T47D (cell line): ENCODE data around the gene ARID4B.

Source experiments
- DNase-seq, 2 experiments: peaks; one replicate each; pipeline versions ENCODE4 v3.0.0 to v3.0.0-alpha.2; 2011 to 2012; ENCODE audit warnings: low read depth in 1 of 2, low spot score in 1 of 2
- JUND ChIP-seq: IDR thresholded peaks from 2 replicates; pipeline ENCODE4 v1.6.1; 2012; ENCODE audit warnings: low read depth
- in situ Hi-C: cut with HindIII; loops from 2 replicates; pipeline ENCODE4 v1.10.0; 2016; ENCODE audit warnings: low sequenced_read_pairs, low pct_unique_long_range_greater_than_20kb

ARID4B gene

DNA sequence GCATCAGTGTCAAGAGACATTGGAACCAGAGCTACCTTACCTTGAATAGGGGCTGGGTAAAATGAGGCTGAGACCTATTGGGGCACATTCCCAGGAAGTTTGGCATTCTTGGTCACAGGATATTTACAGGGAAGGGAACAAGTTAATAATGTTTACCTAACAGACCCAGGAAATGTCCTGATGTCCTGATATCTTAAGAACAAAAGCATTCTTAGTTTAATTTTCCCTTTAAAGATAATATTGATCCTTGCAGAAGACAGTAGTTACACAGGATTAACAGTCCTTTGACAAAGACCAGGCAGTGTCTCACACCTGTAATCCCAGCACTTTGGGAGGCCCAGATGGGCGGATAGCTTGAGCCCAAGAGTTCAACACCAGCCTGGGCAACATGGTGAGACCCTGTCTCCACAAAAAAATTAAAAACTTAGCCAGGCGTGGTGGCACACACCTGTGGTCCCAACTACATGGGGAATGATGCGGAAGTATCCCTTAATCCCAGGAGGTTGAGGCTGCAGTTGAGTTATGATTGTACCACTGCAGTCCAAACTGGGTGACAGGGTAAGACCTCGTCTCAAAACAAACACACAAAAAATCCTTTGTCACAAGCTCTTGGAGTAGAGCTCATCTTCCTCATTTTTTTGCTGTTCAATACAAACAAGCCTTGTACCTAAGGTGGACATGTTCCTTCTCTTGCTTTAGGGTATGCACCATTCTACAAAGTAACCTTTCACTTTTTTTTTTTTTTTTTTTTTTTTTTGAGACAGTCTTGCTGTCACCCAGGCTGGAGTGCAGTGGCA, 198.0 kb downstream of the ARID4B start:
- TF ChIP-seq JUND: no peak
- in situ Hi-C loops: no loop called here
- DNase-seq: peak in 1 of 2 experiments; percentile 41

DNA sequence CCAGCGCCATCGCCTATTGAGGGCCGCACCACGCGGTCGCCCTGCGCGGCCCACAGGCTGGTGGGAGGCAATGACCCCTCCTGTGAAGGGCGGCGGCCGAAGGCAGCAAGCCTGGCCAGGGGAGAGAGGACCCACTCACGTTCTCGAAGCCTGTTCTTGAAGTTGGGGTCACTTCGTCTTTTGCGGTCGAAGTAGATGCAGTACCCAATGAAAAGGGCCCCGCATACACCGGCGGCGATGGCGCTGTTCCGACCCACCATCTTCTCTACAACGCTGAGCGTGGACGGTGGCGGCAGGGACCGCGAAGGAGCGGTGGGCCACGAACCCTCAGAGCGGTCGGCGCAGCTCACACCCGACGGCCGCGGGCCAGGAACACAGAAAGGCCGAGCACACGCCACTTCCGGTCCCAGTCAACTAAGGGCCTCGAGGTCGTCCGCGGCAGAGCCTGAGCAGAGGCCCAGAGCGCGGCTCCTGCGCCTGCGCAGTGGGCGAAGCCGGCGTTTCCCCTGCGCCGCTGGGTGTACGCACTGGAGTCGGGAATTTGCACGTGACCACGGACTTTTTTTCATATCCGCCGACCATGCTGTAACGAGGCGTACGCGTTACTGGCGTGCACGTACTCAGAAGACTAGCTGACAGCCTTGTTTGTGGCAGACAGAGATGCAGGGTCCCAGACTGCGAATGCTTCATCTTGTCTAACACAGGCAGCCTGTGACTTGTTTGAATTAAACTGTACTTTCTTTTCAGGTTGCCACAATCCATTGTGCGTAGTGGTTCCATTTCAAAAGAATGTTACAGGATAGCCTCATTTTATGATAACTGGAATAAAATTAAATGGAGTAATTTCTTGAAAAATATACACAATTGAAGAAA, 199.3 kb downstream of the ARID4B start, which contains the start of gene TOMM20:
TSS of gene TOMM20 (minus strand) at position 382 of the 873 bp plus-strand sequence. CDS start at position 260, 122 bp downstream.
- peak; percentile 97 to 99 for DNase-seq
- in situ Hi-C loops: no loop called here
- TF ChIP-seq JUND: no peak

DNA sequence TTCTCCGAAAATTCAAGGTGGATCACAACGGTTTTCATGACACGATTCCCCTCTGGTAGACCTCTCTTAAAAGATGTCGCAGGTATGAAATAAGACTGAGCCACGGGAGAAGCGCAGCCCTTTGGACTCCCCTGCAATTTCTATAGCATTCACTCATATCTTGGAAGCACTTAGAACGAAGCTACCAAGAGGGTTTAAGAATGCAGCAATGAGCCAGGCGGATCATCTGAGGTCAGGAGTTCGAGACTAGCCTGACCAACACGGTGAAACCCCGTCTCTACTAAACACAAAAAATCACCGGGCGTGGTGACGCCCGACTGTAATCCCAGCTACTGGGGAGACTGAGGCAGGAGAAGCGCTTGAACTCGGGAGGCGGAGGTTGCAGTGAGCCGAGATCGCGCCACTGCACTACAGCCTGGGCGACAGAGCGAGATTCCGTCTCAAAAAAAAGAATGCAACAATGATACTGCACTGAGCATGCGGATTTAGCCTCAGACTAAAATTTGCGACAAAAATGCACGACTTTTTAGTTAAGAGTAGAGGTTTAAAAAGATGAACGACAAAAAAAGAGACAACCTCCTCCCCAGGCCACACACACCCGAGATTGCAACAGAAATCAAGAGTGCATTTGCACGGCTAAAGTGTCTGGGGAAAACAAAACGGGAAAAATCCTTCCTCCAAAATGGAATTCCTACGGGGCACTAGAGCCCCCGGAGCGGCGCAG, 200.1 kb downstream of the ARID4B start:
- DNase-seq: no peak
- in situ Hi-C loops: no loop called here

DNA sequence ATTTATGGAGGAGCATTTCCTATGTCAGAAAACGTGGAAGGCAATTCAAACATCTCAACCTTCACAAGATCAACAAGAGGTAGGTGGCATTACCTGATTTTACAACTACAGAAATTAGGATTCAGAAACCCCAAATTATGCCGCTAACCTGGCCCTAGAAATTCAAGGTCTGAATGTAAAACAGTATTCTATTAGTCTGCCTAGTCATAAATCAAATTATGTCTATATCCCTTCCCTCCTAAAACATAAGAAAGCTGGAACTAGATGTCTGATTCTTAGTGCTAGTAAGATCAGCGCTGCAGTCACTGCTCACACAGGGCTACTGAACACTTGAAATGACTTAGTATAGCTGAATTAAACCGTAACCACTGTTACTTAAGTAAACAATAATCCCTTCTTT, 200.8 kb downstream of the ARID4B start:
- DNase-seq: no peak
- in situ Hi-C loops: no loop called here
- TF ChIP-seq JUND: no peak

More for the DNA sequence above, 200.1 kb downstream of the ARID4B start:
- TF ChIP-seq JUND: no peak

DNA sequence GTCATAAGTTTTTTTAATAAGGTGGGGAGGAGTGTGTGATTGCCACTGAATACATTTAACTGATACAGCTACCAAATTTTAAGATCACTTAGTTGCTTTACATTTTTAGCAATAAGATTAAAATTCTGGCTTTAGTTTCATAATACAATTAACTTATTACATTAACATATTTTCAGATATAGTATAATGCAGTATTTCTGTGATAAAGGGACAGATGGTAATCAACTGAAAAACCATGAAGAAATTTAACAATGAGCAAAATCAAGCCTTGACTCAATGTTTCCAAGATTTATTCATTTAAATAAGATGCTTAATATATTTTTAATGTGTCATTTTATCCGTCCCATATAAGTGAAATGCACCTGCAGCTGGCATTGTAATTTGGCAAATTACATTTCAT, 203.3 kb downstream of the ARID4B start:
- no peak for TF ChIP-seq JUND
- in situ Hi-C loops: no loop called here
- no peak for DNase-seq

DNA sequence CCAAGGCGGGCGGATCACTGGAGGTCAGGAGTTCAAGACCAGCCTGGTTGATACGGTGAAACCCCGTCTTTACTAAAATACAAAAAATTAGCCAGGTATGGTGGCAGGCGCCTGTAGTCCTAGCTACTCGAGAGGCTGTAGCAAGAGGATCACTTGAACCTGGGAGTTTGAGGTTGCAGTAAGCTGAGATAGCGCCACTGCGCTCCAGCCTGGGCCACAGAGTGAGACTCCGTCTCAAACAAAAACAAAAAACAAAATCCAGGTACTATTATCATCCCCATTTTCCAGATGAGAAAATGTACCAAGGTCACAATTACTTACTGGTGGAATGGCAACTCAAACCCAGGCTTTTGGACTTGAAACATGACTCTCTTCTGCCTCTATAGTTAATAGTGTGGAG, 203.9 kb downstream of the ARID4B start:
- DNase-seq: no peak
- in situ Hi-C loops: no loop called here
- no peak for TF ChIP-seq JUND

DNA sequence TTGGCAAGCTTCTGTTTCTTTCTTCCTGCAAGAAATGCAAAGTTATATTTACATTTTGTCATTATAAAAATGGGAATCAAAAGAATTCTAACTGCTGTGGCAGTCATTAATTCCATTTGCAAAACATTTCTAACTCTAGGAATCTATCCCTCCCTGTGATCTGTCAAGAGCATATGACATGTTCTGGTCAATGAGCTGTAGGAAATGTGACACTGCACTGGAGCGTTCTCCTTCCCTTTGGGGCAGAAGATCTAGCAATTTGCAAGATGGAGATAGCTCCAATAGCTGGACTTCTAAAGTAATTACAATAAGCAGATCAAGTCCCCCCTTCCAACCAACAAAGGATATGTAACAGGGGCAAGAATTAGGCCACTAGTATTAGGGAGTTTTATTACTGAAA, 205.6 kb downstream of the ARID4B start:
- no peak for DNase-seq
- in situ Hi-C loops: no loop called here
- TF ChIP-seq JUND: no peak
